ENCODE measurements around the gene PPP1R10. TPM values are rescaled to one million over a fixed set of nuclear protein-coding genes. Genes with fewer than 3 reads are reported as not detected.

The PPP1R10 gene
- total RNA-seq, 1 donor from 2014 or later, result 38.6 TPM

GRCh38 chr6:30571075-30571761 is 45.8 kb downstream of the PPP1R10 start, which contains the start of gene ABCF1:
Gene ABCF1, plus strand, starts transcription at chr6:30571442. Its CDS starts 46 bp downstream, at chr6:30571488.
- Histone ChIP-seq H4K20me1 (ENCODE audit: low read depth) (peaks cover 47% of the 10 kb centered on the region), H3K4me1 (peaks cover 9% of the 10 kb centered on the region), H2AFZ (replicated peaks) (peak within 1 kb of the TSS; percentile 78), H3K4me2 (peak within 1 kb of the TSS; percentile 96), H3K9ac (peak within 1 kb of the TSS; percentile 59), H3K27me3 (peaks cover 15% of the 10 kb centered on the region), H3K36me3 (no peaks in the 10 kb centered on the region), H3K27ac (no peak within 1 kb of the TSS), H3K79me2 (ENCODE audit: low read depth) (peaks cover 49% of the 10 kb centered on the region), H3K9me3 (ENCODE audit: low read depth) (no peaks in the 10 kb centered on the region), H3K4me3 (peak within 1 kb of the TSS; percentile 75), H3F3A (ENCODE audit: low read depth) (no peaks in the 10 kb centered on the region)
- peak within 1 kb of the TSS; percentile 94 for H3K27ac Mint-ChIP-seq
- H3K27me3 Mint-ChIP-seq (ENCODE audit: insufficient read depth, low read depth), result peaks cover 3% of the 10 kb centered on the region
- H3K4me3 Mint-ChIP-seq, result peak within 1 kb of the TSS; percentile 99
- peaks cover 21% of the 10 kb centered on the region for H3K4me1 Mint-ChIP-seq
- H3K9me3 Mint-ChIP-seq, result no peaks in the 10 kb centered on the region
- peak; percentile 99 for DNase-seq (ENCODE audit: low spot score)
- no peak for TF ChIP-seq EZH2phosphoT487 (IDR thresholded peaks at IDR 0.05)
- TF ChIP-seq CTCF (IDR thresholded peaks at IDR 0.05), result no peak
- TF ChIP-seq EZH2 (IDR thresholded peaks at IDR 0.05), result no peak
- H3K36me3 Mint-ChIP-seq, result no peaks in the 10 kb centered on the region

GRCh38 chr6:30570740-30571074 is 46.3 kb downstream of the PPP1R10 start:
- peaks cover 9% of the 10 kb centered on the region for H3K4me1 ChIP-seq
- no peaks in the 10 kb centered on the region for H3K9me3 Mint-ChIP-seq
- peaks cover 44% of the 10 kb centered on the region for H3K79me2 ChIP-seq (ENCODE audit: low read depth)
- peaks cover 45% of the 10 kb centered on the region for H4K20me1 ChIP-seq (ENCODE audit: low read depth)
- peak; percentile 11 for DNase-seq (ENCODE audit: low spot score)
- peak overlapping the region; percentile 77 for H2AFZ ChIP-seq (replicated peaks)
- H3K9ac ChIP-seq, result no peak overlapping the region
- no peak overlapping the region for H3K27ac Mint-ChIP-seq
- TF ChIP-seq EZH2 (IDR thresholded peaks at IDR 0.05) (no peak), EZH2phosphoT487 (IDR thresholded peaks at IDR 0.05) (no peak), CTCF (IDR thresholded peaks at IDR 0.05) (no peak)
- no peaks in the 10 kb centered on the region for H3K36me3 Mint-ChIP-seq
- H3K36me3 ChIP-seq, result no peaks in the 10 kb centered on the region
- no peak overlapping the region for H3K27ac ChIP-seq
- peak overlapping the region; percentile 96 for H3K4me2 ChIP-seq
- peaks cover 21% of the 10 kb centered on the region for H3K4me1 Mint-ChIP-seq
- peaks cover 3% of the 10 kb centered on the region for H3F3A ChIP-seq (ENCODE audit: low read depth)
- H3K27me3 ChIP-seq, result peaks cover 15% of the 10 kb centered on the region
- no peaks in the 10 kb centered on the region for H3K9me3 ChIP-seq (ENCODE audit: low read depth)
- H3K4me3 Mint-ChIP-seq, result peak overlapping the region; percentile 99
- peak overlapping the region; percentile 75 for H3K4me3 ChIP-seq
- peaks cover 3% of the 10 kb centered on the region for H3K27me3 Mint-ChIP-seq (ENCODE audit: insufficient read depth, low read depth)

GRCh38 chr6:30570263-30570662 is 46.8 kb downstream of the PPP1R10 start:
- H3K9ac ChIP-seq, result no peak overlapping the region
- no peak overlapping the region for H3K27ac ChIP-seq
- no peaks in the 10 kb centered on the region for H3K36me3 ChIP-seq
- H3K4me1 ChIP-seq, result peaks cover 9% of the 10 kb centered on the region
- Mint-ChIP-seq H3K27ac (no peak overlapping the region), H3K36me3 (no peaks in the 10 kb centered on the region), H3K27me3 (ENCODE audit: insufficient read depth, low read depth) (peaks cover 3% of the 10 kb centered on the region), H3K4me3 (peak overlapping the region; percentile 99), H3K9me3 (no peaks in the 10 kb centered on the region), H3K4me1 (peaks cover 21% of the 10 kb centered on the region)
- peaks cover 39% of the 10 kb centered on the region for H3K79me2 ChIP-seq (ENCODE audit: low read depth)
- H3K4me3 ChIP-seq, result peak overlapping the region; percentile 75
- peaks cover 6% of the 10 kb centered on the region for H3F3A ChIP-seq (ENCODE audit: low read depth)
- no peak overlapping the region for H2AFZ ChIP-seq (replicated peaks)
- H3K27me3 ChIP-seq, result peaks cover 15% of the 10 kb centered on the region
- DNase-seq (ENCODE audit: low spot score), result peak; percentile 11
- TF ChIP-seq CTCF (IDR thresholded peaks at IDR 0.05) (no peak), EZH2phosphoT487 (IDR thresholded peaks at IDR 0.05) (no peak), EZH2 (IDR thresholded peaks at IDR 0.05) (no peak)
- H3K9me3 ChIP-seq (ENCODE audit: low read depth), result no peaks in the 10 kb centered on the region
- H3K4me2 ChIP-seq, result peak overlapping the region; percentile 96
- H4K20me1 ChIP-seq (ENCODE audit: low read depth), result peaks cover 40% of the 10 kb centered on the region
